GM12874 (cell line): Measurements from ENCODE around the gene CPZ.

Experiments
- TF ChIP-seq, protein P1 (sequence below): IDR thresholded peaks from 2 replicates; pipeline ENCODE4 v1.5.1; 2011; ENCODE audit warnings: low read depth, mild to moderate bottlenecking, control low read depth, low read length, moderate library complexity; ENCODE audit not compliant: insufficient read depth

Gene CPZ

DNA sequence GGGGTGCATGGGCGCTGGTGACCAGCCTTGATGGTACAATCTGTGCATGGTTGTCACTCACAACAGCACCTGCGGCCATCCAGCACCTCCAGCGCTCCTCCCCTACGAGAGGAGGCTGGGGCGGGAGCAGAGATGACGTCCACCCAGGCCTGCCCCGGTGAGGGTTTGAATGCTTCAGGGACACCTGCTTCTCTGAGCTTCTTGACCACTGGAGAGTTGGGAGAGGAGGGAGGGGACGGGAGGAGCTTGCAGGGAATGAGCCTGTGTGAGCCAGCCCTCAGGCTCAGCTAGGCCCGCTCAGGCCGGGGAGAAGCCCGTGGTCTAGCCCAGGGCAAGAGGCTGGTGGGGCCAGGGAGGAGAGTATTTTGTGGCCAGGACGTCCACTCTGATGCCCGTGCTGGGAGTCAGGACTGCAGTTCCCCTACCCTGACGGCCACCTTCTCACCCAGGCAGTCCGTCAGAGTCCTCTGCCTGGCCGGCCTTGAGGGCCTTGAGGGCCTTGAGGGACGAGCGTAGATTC lies 59.2 kb downstream of the CPZ start:
- TF ChIP-seq, protein P1, sequence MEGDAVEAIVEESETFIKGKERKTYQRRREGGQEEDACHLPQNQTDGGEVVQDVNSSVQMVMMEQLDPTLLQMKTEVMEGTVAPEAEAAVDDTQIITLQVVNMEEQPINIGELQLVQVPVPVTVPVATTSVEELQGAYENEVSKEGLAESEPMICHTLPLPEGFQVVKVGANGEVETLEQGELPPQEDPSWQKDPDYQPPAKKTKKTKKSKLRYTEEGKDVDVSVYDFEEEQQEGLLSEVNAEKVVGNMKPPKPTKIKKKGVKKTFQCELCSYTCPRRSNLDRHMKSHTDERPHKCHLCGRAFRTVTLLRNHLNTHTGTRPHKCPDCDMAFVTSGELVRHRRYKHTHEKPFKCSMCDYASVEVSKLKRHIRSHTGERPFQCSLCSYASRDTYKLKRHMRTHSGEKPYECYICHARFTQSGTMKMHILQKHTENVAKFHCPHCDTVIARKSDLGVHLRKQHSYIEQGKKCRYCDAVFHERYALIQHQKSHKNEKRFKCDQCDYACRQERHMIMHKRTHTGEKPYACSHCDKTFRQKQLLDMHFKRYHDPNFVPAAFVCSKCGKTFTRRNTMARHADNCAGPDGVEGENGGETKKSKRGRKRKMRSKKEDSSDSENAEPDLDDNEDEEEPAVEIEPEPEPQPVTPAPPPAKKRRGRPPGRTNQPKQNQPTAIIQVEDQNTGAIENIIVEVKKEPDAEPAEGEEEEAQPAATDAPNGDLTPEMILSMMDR, result no peak

DNA sequence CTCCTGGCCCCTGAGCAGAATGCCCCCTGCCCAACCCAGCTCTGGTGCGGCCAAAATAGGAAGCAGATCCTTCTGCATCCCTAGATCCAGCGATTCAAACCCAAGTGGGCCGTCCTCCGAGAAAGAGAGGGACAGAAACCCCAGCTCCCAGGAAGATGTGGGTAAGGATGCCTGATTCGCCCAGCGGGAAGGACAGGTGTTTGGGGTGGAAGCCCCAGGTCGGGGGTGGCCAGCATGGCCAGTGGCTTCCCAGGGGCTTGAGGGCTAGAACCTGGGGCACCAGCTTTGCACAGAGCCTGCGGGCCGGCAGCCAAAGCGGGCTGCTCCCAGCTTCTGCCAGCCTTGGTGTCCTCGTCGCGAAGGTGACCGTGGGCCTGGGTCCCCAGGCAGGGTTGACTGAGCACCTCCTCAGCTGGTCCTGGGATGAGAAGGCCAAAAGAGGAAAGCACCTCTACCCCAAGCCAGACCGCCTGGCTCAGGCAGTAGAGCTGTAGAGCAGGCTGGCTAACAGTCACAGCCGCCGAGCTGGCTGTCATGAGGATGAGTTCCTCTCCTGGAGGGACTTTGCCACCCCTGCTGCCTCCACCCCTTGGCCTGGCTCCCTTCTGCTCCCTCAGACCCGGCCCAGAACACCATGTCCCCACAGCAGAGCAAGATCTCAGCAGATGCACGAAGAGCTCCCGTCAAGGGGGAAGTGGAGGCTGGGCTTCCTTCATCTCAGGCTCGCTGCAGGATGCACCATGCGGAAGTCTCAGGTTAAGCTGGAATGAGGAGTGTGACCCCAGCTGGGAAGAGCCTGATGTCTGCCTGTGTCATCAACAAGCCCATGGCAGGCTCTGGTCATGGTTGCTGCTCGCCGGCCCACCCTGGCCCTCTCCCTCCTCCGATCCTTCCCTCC lies 59.9 kb downstream of the CPZ start:
- TF ChIP-seq, protein P1, result no peak

DNA sequence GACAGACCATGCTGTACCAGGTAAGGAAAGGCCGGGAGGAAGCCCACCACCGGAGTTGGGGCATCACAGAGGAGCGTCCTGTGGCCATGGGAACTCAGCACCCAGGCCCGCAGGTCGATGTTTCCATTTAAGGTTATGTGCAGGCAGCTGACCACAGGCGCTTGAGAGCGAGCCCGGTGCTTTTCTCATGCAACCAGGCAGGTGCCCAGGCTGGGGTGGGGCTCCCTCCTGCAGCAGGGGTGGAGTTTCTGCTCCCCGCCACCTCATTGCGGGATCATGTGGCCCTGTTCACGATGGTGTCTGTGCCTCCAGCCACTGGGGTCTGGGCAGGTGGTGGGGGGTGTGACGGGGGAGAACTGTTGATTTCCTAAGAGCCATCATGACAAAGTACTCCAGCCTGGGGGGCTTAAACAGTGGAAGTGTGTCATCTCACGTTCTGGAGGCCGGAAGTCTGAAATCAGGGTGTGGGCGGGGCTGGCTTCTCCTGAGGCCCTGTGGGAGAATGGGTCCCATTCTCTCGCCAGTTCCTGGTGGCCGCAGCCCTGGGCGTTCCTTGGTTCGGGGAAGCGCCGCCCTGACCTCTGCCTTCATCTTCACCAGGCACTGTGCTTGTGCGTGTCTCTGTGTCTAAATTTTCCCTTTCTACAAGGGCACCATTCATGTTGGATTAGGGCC lies 60.9 kb downstream of the CPZ start:
- TF ChIP-seq, protein P1, result no peak

DNA sequence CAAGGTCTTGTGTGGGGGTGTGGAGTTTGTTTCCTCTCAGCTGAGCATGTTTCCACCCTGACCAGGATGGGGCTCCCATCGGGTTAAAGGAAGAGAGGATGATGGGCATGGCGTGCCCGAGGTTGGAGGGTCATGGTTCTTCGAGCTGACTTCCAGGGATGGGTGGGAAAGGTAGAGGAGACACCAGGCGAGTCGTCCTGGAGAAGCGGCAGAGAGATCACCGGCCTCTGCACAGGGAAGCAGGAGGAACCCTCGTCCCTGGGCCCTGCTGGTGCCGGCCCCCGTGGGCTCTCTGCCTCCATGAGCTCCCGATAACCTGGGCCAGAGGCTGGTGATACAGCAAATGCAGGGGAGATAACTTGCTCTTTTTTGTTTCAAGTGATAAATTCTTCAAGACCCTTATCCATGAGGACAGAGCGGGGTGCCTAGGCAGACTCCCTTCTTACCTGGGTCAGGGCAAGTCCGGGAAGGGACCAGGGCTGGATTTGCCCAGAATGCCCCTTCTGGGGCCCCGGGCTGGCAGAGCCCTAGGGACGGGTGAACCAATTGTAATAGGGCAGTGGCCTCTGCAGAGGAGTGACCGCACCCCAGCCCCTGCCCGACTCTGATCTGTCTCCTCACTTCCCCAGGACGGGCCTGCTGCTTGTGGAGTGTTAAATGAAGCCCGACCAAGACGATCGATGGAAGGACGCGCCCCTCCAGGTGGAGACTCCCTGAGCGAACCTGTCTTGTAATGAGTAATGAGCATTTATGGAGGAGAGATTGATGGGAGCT lies 63.0 kb downstream of the CPZ start:
- TF ChIP-seq, protein P1, result no peak

DNA sequence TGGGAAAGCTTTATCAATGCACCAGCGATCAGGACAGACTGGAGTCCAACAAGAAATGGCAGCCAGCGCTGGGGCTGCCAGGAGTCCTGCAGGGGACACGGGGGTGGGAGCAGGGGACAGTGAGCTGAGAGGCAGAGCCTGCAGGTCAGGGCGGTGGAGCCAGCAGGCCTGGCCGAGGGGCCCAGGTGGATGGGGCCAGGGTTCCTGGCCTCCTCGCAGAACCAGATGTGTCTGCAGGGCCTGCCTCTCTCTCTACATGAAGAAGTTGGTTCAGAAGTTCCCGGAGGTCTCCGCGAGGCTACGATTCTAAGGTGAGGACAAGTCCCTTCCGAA lies 63.6 kb downstream of the CPZ start:
- TF ChIP-seq, protein P1, result no peak

DNA sequence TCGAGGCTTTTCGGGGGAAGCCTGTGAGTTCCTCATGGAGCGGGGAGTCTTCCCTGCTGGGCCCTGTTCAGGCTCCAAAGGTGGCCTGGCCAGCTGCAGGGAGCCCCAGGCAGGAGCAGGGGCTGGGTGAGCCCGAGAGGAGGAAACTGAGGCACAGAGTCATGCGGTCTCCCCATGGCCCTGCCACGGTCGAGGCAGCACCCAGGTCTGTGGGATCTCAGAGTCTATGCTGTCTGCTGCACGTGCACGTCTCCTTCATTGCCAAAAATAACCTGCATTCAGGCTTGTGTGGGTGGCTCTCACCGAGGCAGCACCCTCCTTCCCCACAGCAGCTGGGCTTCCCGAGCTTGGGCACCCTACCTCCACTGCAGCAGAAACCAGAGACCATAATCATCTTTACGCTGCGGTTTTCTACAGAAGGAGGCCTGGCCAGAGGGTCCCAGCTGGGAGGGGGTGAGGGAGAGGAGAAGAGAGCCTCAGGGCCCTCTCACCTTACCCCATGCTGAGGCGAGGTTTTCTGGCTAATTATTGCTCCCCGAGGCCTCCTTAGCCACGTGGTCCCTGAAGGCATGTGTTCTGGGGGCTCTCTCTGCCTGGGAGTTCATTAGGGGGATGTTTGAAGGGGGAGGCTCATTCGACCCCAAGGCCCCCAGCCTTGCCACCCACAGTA lies 64.3 kb downstream of the CPZ start:
- TF ChIP-seq, protein P1, result no peak
